ENCODE measurements around the gene CYTH1. TPM values are rescaled to one million over a fixed set of nuclear protein-coding genes. Genes with fewer than 3 reads are reported as not detected.

The CYTH1 gene
- total and polyA plus RNA-seq, 4 donors, result 15.4 to 32.1 (median 20.6) TPM

GRCh38 chr17:78722246-78722761 lies 59.8 kb downstream of the CYTH1 start:
- DNase-seq (ENCODE audit: low spot score), result no peak
- no peak overlapping the region for H3K27ac ChIP-seq (ENCODE audit: low read depth in 1 of 2, low read length in 2 of 2)

GRCh38 chr17:78719630-78720298 lies 62.3 kb downstream of the CYTH1 start:
- H3K27ac ChIP-seq (ENCODE audit: low read depth in 1 of 2, low read length in 2 of 2), result no peak overlapping the region
- peaks cover 17 to 68% (median 62%) of the 10 kb centered on the region in 4 donors for H3K4me1 ChIP-seq (ENCODE audit: control insufficient read depth in 4 of 4, insufficient read depth in 4 of 4, low read length in 3 of 4)
- no peaks in the 10 kb centered on the region for H3K9me3 ChIP-seq (ENCODE audit: control insufficient read depth in 4 of 4, low read length in 3 of 4)
- no peaks in the 10 kb centered on the region for H3K36me3 ChIP-seq (ENCODE audit: control insufficient read depth in 4 of 4, insufficient read depth in 3 of 4, low read depth in 1 of 4, low read length in 3 of 4)
- DNase-seq (ENCODE audit: low spot score), result no peak
- H3K27me3 ChIP-seq (ENCODE audit: control insufficient read depth in 4 of 4, insufficient read depth in 4 of 4, low read length in 3 of 4), result no peaks in the 10 kb centered on the region
- H3K4me3 ChIP-seq (ENCODE audit: low read depth in 1 of 3, low read length in 3 of 3), result no peak overlapping the region
- no peak overlapping the region for H3K9ac ChIP-seq (ENCODE audit: low read depth in 1 of 2, low read length in 2 of 2)
- WGBS, result 56% methylated on average over 4 of the region's 4 CpGs
- no peak for TF ChIP-seq CTCF (IDR thresholded peaks at IDR 0.05; ENCODE audit: low read depth, low read length, missing input control)
- no peak for TF ChIP-seq SP1 (IDR thresholded peaks at IDR 0.05)
- TF ChIP-seq RAD21 (IDR thresholded peaks at IDR 0.05), result no peak
- TF ChIP-seq FOXA2 (IDR thresholded peaks at IDR 0.05), result no peak
- TF ChIP-seq MAX (IDR thresholded peaks at IDR 0.05), result no peak
- no peak for TF ChIP-seq NR2F2 (IDR thresholded peaks at IDR 0.05)
- TF ChIP-seq RXRA (IDR thresholded peaks at IDR 0.05), result no peak
- TF ChIP-seq JUND (IDR thresholded peaks at IDR 0.05), result no peak
- TF ChIP-seq YY1 (IDR thresholded peaks at IDR 0.05), result no peak
- no peak for TF ChIP-seq HNF4G (IDR thresholded peaks at IDR 0.05)
- TF ChIP-seq ATF3 (IDR thresholded peaks at IDR 0.05), result no peak
- TF ChIP-seq ZBTB33 (IDR thresholded peaks at IDR 0.05), result no peak
- TF ChIP-seq TAF1 (conservative IDR thresholded peaks at IDR 0.05), result no peak

More at GRCh38 chr17:78722246-78722761, 59.8 kb downstream of the CYTH1 start:
- Histone ChIP-seq H3K27me3 (ENCODE audit: control insufficient read depth in 4 of 4, insufficient read depth in 4 of 4, low read length in 3 of 4) (no peaks in the 10 kb centered on the region), H3K4me3 (ENCODE audit: low read depth in 1 of 3, low read length in 3 of 3) (no peak overlapping the region), H3K9ac (ENCODE audit: low read depth in 1 of 2, low read length in 2 of 2) (no peak overlapping the region), H3K4me1 (ENCODE audit: control insufficient read depth in 4 of 4, insufficient read depth in 4 of 4, low read length in 3 of 4) (peaks cover 8 to 59% (median 48%) of the 10 kb centered on the region in 4 donors), H3K36me3 (ENCODE audit: control insufficient read depth in 4 of 4, insufficient read depth in 3 of 4, low read depth in 1 of 4, low read length in 3 of 4) (no peaks in the 10 kb centered on the region), H3K9me3 (ENCODE audit: control insufficient read depth in 4 of 4, low read length in 3 of 4) (no peaks in the 10 kb centered on the region)
- 50% methylated on average over 7 of the region's 7 CpGs for WGBS
- no peak for TF ChIP-seq JUND (IDR thresholded peaks at IDR 0.05)
- no peak for TF ChIP-seq NR2F2 (IDR thresholded peaks at IDR 0.05)
- no peak for TF ChIP-seq ATF3 (IDR thresholded peaks at IDR 0.05)
- TF ChIP-seq MAX (IDR thresholded peaks at IDR 0.05), result no peak
- no peak for TF ChIP-seq HNF4A (conservative IDR thresholded peaks at IDR 0.05)
- TF ChIP-seq RXRA (IDR thresholded peaks at IDR 0.05), result no peak
- no peak for TF ChIP-seq FOXA2 (IDR thresholded peaks at IDR 0.05)
- no peak for TF ChIP-seq GABPA (IDR thresholded peaks at IDR 0.05 in 1 of 2, conservative IDR thresholded peaks at IDR 0.05 in 1 of 2)
- TF ChIP-seq HNF4G (IDR thresholded peaks at IDR 0.05), result no peak
- TF ChIP-seq RAD21 (IDR thresholded peaks at IDR 0.05), result no peak
- TF ChIP-seq FOXA1 (IDR thresholded peaks at IDR 0.05), result no peak
